Tibial artery (tissue), 4 donors: ENCODE measurements around the gene STAG2.

Experiments
- DNase-seq, 2 donors: peaks; one replicate each; pipeline ENCODE4 v3.0.0-alpha.2; 2019
- H3K27ac ChIP-seq, 2 donors: fragments of 200-600 bp; sonication (generic) in 1 of 2; 1 replicate in 1 of 2; 2 replicates in 1 of 2; pipeline ENCODE4 v1.5.1; 2018 to 2019; ENCODE audit warnings: mild to moderate bottlenecking in 1 of 2
- H3K27me3 ChIP-seq, 2 donors: fragments of 200-600 bp; sonication (generic) in 1 of 2; one replicate each; pipeline versions ENCODE4 v1.5.1 to v1.6.0; 2016 to 2019
- H3K36me3 ChIP-seq, 3 donors: fragments of 200-600 bp; sonication (generic) in 2 of 3; one replicate each; pipeline ENCODE4 v1.5.1; 2016 to 2019; ENCODE audit warnings: mild to moderate bottlenecking in 2 of 3
- H3K4me1 ChIP-seq, 4 donors: fragments of 200-600 bp; sonication (generic) in 2 of 4; 1 replicate in 3 of 4; 2 replicates in 1 of 4; pipeline ENCODE4 v1.5.1; 2016 to 2019
- H3K4me3 ChIP-seq, 2 donors: fragments of 200-600 bp; sonication (generic) in 1 of 2; 1 replicate in 1 of 2; 2 replicates in 1 of 2; pipeline ENCODE4 v1.5.1; 2018 to 2019; ENCODE audit warnings: mild to moderate bottlenecking in 2 of 2
- H3K9me3 ChIP-seq, 3 donors: fragments of 200-600 bp; sonication (generic) in 1 of 3; one replicate each; pipeline ENCODE4 v1.5.1; 2016 to 2019
- intact Hi-C: fragments of 100-400 bp; cut with DNase I; formaldehyde crosslinking; loops from one replicate; pipeline ENCODE4 v1.15.0; 2023; ENCODE audit warnings: low total_unique reads
- TF ChIP-seq, protein P1 (sequence below), 2 experiments: fragments of 200-600 bp in 1 of 2; fragments of 450-650 bp in 1 of 2; IDR thresholded peaks; one replicate each; pipeline ENCODE4 v1.5.1; 2017 to 2019; ENCODE audit warnings: antibody characterized with exemption in 2 of 2, mild to moderate bottlenecking in 1 of 2, moderate library complexity in 1 of 2

STAG2 gene

DNA sequence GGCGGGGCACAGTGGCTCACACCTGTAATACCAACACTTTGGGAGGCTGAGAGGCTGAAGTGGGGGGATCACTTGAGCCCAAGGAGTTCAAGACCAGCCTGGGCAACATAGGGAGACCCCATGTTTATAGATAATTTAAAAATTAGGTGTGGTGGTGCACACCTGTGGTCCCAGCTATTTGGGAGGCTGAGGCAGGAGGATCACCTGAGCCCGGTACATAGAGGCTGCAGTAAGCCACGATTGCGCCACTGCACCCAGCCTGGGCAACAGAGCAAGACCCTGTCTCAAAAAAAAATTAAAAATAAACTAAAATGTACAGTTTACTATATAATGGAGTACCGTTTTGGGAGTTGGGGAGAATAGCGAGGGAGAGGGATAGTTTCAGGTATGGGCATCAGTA lies 4.2 kb downstream of the STAG2 start:
- H3K4me3 ChIP-seq, result no peak overlapping the region
- no peaks in the 10 kb centered on the region for H3K9me3 ChIP-seq
- intact Hi-C loops, result no loop called here
- H3K4me1 ChIP-seq, result peaks cover 0 to 24% (median 4%) of the 10 kb centered on the region in 4 donors
- H3K27me3 ChIP-seq, result no peaks in the 10 kb centered on the region
- TF ChIP-seq, protein P1, sequence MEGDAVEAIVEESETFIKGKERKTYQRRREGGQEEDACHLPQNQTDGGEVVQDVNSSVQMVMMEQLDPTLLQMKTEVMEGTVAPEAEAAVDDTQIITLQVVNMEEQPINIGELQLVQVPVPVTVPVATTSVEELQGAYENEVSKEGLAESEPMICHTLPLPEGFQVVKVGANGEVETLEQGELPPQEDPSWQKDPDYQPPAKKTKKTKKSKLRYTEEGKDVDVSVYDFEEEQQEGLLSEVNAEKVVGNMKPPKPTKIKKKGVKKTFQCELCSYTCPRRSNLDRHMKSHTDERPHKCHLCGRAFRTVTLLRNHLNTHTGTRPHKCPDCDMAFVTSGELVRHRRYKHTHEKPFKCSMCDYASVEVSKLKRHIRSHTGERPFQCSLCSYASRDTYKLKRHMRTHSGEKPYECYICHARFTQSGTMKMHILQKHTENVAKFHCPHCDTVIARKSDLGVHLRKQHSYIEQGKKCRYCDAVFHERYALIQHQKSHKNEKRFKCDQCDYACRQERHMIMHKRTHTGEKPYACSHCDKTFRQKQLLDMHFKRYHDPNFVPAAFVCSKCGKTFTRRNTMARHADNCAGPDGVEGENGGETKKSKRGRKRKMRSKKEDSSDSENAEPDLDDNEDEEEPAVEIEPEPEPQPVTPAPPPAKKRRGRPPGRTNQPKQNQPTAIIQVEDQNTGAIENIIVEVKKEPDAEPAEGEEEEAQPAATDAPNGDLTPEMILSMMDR (IDR thresholded peaks at IDR 0.05), result no peak
- no peak overlapping the region for H3K27ac ChIP-seq
- no peaks in the 10 kb centered on the region for H3K36me3 ChIP-seq
- no peak for DNase-seq

DNA sequence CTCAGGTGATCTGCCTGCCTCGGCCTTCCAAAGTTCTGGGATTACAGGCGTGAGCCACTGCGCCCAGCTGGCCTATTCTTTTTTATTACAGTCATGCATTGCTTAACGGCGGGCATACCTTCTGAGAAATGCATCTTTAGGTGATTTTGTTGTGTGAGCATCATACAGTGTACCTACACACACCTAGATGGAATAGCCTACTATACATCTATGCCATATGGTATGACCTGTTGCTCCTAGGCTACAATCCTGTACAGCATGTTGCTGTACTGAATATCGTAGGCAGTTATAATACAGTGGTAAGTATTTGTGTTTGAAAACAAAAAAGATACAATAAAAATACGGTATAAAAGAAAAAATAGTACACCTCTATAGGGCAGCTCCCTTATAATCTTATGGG lies 6.0 kb downstream of the STAG2 start:
- no peaks in the 10 kb centered on the region for H3K27me3 ChIP-seq
- no peak overlapping the region for H3K4me3 ChIP-seq
- intact Hi-C loops, result no loop called here
- TF ChIP-seq, protein P1 (IDR thresholded peaks at IDR 0.05), result no peak
- H3K36me3 ChIP-seq, result no peaks in the 10 kb centered on the region
- H3K9me3 ChIP-seq, result no peaks in the 10 kb centered on the region
- no peak for DNase-seq
- peaks cover 0 to 38% (median 4%) of the 10 kb centered on the region in 4 donors for H3K4me1 ChIP-seq
- H3K27ac ChIP-seq, result no peak overlapping the region

DNA sequence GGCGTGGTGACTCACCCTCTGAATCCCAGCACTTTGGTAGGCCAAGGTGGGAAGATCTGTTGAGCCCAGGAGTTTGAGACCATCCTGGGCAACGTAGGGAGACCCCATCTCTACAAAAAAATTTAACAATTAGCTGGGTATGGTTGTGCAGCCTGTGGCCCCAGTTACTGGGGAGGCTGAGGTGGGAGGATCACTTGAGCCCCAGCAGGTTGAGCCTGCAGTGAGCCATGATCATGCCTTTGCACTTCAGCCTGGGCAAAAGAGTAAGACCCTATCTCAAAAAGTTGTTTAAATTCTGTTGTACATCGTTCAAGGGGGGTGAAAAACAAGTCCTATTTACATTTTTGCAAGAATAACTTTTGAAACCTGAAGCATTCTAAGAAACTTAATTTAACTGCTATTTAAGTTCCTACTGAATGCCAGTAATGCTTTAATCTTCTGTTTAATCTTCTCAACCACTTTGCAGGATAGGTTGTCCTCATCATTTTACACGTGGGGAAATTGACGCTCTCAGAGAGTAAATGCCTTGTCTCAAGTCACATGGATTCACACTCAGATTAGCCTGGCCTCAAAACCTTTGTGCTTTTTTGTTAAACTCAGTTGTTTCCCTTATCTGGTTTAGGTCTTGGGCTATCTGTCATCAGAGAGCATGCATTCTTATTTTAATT lies 7.0 kb downstream of the STAG2 start:
- H3K4me1 ChIP-seq, result peaks cover 0 to 48% (median 6%) of the 10 kb centered on the region in 4 donors
- intact Hi-C loops, result no loop called here
- no peak overlapping the region for H3K27ac ChIP-seq

DNA sequence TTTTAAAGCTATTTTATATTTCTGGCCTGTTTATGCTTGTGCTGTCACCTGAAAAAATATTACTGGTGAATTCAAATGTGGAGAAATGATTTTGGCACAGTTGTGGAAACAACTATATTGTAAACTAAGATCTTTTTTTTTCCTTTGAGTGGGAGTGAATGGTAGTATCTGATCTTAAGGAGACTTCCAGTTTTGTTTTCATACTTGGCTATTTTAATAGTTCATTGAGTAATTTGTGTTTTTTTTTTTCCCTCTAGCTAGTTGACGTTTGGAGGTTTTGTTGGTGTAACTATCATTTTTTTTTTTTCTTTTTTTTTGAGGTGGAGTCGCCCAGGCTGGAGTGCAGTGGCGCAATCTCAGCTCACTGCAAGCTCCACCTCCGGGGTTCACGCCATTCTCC lies 10.5 kb downstream of the STAG2 start:
- H3K27ac ChIP-seq, result no peak overlapping the region
- DNase-seq, result no peak

More for the DNA sequence above, 7.0 kb downstream of the STAG2 start:
- Histone ChIP-seq H3K36me3 (no peaks in the 10 kb centered on the region), H3K27me3 (no peaks in the 10 kb centered on the region), H3K4me3 (no peak overlapping the region), H3K9me3 (no peaks in the 10 kb centered on the region)
- TF ChIP-seq, protein P1 (IDR thresholded peaks at IDR 0.05), result no peak
- no peak for DNase-seq

DNA sequence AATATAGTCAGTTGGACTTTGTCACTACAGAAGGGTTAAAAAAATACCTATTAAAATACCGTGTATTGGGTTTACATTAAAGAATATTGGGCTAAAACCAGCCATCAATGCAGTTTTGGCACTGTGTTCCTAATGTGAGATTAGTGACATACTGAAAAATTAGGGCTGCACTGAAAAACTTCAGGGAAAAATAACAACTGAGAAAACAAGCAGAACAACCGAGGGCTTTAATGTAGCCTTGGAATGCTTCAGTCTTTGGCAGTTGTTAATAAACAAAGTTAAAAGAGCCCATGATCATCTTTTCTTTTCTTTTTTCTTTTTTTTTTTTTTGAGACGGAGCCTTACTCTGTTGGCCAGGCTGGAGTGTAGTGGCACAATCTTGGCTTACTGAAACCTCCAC lies 12.4 kb downstream of the STAG2 start:
- intact Hi-C loops, result no loop called here
- TF ChIP-seq, protein P1 (IDR thresholded peaks at IDR 0.05), result no peak
- Histone ChIP-seq H3K9me3 (no peaks in the 10 kb centered on the region), H3K27me3 (no peaks in the 10 kb centered on the region), H3K36me3 (no peaks in the 10 kb centered on the region), H3K27ac (no peak overlapping the region), H3K4me1 (peaks cover 0 to 71% (median 4%) of the 10 kb centered on the region in 4 donors), H3K4me3 (no peak overlapping the region)
- no peak for DNase-seq

More for the DNA sequence above, 10.5 kb downstream of the STAG2 start:
- intact Hi-C loops, result no loop called here
- Histone ChIP-seq H3K27me3 (no peaks in the 10 kb centered on the region), H3K4me1 (peaks cover 0 to 65% (median 6%) of the 10 kb centered on the region in 4 donors), H3K4me3 (no peak overlapping the region), H3K36me3 (no peaks in the 10 kb centered on the region), H3K9me3 (no peaks in the 10 kb centered on the region)
- TF ChIP-seq, protein P1 (IDR thresholded peaks at IDR 0.05), result no peak
